Raji (cell line): ENCODE results near the gene OLIG2.

Experiments
- POLR2A ChIP-seq: IDR thresholded peaks from 2 replicates; pipeline ENCODE4 v1.6.1; 2011; ENCODE audit warnings: low read depth, low read length, control low read depth; ENCODE audit not compliant: insufficient read depth

OLIG2 gene

GRCh38 chr21:33025106-33025488 is 638 bp upstream of the OLIG2 start:
- no peak for TF ChIP-seq POLR2A

GRCh38 chr21:33026443-33026858 is 716 bp downstream of the OLIG2 start:
- no peak for TF ChIP-seq POLR2A

GRCh38 chr21:33026878-33027400 is 1.2 kb downstream of the OLIG2 start:
- TF ChIP-seq POLR2A = no peak

- TF ChIP-seq POLR2A = no peak
These were observed 1.9 kb downstream of the OLIG2 start for GRCh38 chr21:33027401-33028286.

GRCh38 chr21:33028287-33028670 is 2.5 kb downstream of the OLIG2 start:
- no peak for TF ChIP-seq POLR2A

- TF ChIP-seq POLR2A = no peak
These were observed 3.1 kb downstream of the OLIG2 start for GRCh38 chr21:33028773-33029384.

DNA sequence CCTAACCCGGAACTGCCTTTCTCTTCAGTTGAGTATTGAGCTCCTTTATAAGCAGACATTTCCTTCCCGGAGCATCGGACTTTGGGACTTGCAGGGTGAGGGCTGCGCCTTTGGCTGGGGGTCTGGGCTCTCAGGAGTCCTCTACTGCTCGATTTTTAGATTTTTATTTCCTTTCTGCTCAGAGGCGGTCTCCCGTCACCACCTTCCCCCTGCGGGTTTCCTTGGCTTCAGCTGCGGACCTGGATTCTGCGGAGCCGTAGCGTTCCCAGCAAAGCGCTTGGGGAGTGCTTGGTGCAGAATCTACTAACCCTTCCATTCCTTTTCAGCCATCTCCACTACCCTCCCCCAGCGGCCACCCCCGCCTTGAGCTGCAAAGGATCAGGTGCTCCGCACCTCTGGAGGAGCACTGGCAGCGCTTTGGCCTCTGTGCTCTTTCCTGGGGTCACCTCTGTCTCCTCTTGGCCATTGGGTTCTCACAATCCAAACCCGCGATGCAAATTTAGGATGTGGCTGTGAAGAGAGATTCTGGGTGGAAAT is 3.7 kb downstream of the OLIG2 start:
- no peak for TF ChIP-seq POLR2A

- TF ChIP-seq POLR2A = no peak
These were observed 4.3 kb downstream of the OLIG2 start for GRCh38 chr21:33029975-33030461.

GRCh38 chr21:33030633-33031032 is 4.9 kb downstream of the OLIG2 start:
- no peak for TF ChIP-seq POLR2A

DNA sequence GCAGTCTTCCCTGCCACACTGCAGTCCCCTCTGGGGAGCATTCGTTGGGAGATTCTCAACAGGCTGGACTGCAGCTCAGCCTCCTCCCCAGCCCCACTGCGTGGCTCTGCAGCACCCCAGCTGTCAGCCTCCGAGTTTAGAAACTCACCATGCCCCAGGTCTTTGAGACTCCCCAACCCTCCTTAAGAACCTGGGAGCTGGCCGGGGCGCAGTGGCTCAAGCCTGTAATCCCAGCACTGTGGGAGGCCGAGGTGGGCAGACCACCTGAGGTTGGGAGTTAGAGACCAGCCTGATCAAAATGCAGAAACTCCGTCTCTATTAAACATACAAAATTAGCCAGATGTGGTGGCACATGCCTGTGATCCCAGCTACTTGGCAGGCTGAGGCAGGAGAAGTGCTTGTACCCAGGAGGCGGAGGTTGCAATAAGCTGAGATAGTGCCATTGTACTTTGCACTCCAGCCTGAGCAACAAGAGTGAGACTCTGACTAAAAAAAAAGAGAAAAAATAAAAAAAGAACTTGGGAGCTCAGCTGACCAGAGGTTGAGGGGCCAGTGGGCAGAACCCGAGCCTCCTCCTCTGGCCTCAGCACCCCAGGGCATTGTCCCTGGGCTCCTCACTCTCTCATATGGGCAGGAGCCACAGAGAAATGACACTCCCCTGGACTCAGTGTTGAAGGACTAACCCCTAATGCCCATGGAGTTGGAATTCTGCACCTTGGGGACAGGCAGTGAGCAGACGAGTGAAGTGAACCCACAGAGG is 5.6 kb downstream of the OLIG2 start:
- TF ChIP-seq POLR2A = no peak

GRCh38 chr21:33032434-33033047 is 6.8 kb downstream of the OLIG2 start:
- no peak for TF ChIP-seq POLR2A

GRCh38 chr21:33033094-33033951 is 7.6 kb downstream of the OLIG2 start:
- no peak for TF ChIP-seq POLR2A

- TF ChIP-seq POLR2A = no peak
These were observed 8.3 kb downstream of the OLIG2 start for GRCh38 chr21:33033961-33034413.

DNA sequence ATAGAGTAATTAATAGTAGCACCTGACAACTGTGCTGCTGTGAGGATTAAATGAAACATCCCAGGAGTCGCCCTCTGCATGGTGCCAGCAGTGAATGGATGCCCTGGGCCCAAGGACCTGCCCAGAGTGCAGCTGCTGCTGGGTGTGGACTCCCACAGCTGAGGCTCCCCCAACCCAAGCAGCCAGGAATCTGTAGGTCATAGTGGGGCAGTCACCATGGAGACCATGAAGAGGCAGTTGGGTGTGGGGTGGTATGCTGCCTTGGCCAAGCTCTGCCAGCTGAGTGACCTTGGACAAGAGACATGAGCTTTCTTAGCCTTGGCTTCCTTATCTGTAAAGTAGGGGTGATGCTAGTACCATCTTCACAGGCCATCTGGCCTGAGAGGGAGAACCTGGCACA is 9.4 kb downstream of the OLIG2 start:
- no peak for TF ChIP-seq POLR2A
